AG04450 (cell line): ENCODE data around the gene DNAJC10. TPM values are rescaled to one million over a fixed set of nuclear protein-coding genes. Genes with fewer than 3 reads are reported as not detected.
"Not testable (repeated sequence)": the region's sequence is repeated elsewhere in the genome, so short reads cannot be mapped to it uniquely, and the experiment has no call there.

Experiments used
- CTCF ChIA-PET: fragments of 300-600, 350-600 bp; formaldehyde crosslinking; extraction: SDS; loops from one replicate; lab custom pipeline; 2022; ENCODE audit warnings: antibody characterized with exemption, inconsistent platforms; lab: Charles Lee
- POLR2A ChIA-PET: fragments of 350-600 bp; formaldehyde crosslinking; extraction: SDS; loops from one replicate; lab custom pipeline; 2021; ENCODE audit warnings: antibody characterized with exemption, inconsistent platforms; lab: Yijun Ruan, JAX
- DNase-seq: peaks from one replicate; pipeline ENCODE4 v3.0.0-alpha.2; 2011; ENCODE audit warnings: low read depth, low spot score
- H3K27ac ChIP-seq: one replicate; pipeline ENCODE4 v1.5.1; 2012; ENCODE audit warnings: low read depth, low read length, control low read depth
- H3K27me3 ChIP-seq: one replicate; pipeline ENCODE4 v1.6.0; 2012; ENCODE audit warnings: low read length; ENCODE audit not compliant: control insufficient read depth, insufficient read depth
- H3K4me3 ChIP-seq: 2 replicates; pipeline ENCODE4 v1.5.1; 2011; ENCODE audit warnings: mild to moderate bottlenecking, low read depth, low read length, control low read depth
- H3K9me3 ChIP-seq: 2 replicates; pipeline ENCODE4 v1.5.1; 2012; ENCODE audit warnings: low read length; ENCODE audit not compliant: control insufficient read depth, insufficient read depth
- CTCF ChIP-seq: IDR thresholded peaks from 2 replicates; pipeline ENCODE4 v1.5.1; 2011; ENCODE audit warnings: low read depth, low read length, control low read depth, inconsistent platforms
- polyA plus RNA-seq: library from polyadenylated mRNA; depleted of rRNA; stranded (reverse); fragments of >200 nt; gene quantifications from 2 replicates; pipeline ENCODE4 v1.2.3, GENCODE V29; 2011

Gene DNAJC10
- polyA plus RNA-seq, 1 experiment, result 121 TPM

GRCh38 chr2:182779323-182779722, 63.3 kb downstream of the DNAJC10 start:
- CTCF ChIA-PET, result interaction anchor here (1.2 to 2.1 kb wide), 3 partner anchors 12 to 201 kb away, joined by 3 to 10 read pairs (median 8); no protein-coding TSS in a partner anchor
- Histone ChIP-seq H3K4me3 (no peak overlapping the region), H3K9me3 (no peaks in the 10 kb centered on the region), H3K27ac (no peak overlapping the region), H3K27me3 (no peaks in the 10 kb centered on the region)
- DNase-seq, result no peak
- POLR2A ChIA-PET, result no interaction called here
- TF ChIP-seq CTCF, result no peak

DNA sequence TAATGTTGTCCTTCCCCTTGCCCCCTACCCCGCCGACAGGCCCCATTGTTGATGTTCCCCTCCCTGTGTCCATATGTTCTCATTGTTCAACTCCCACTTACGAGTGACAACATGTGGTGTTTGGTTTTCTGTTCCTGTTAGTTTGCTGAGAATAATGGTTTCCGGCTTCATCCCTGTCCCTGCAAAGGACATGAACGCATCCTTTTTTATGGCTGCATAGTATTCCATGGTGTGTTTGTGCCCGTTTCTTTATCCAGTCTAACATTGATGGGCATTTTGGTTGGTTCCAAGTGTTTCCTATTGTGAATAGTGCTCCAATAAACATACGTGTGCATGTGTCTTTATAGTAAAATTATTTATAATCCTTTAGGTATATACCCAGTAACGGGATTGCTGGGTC, 65.0 kb downstream of the DNAJC10 start:
- POLR2A ChIA-PET, H3K4me3 ChIP-seq, DNase-seq, H3K9me3 ChIP-seq, H3K27me3 ChIP-seq, H3K27ac ChIP-seq: not testable (repeated sequence)
- CTCF ChIA-PET, result interaction anchor here (1.2 to 6.7 kb wide), 2 partner anchors 10 to 199 kb away, joined by 5 to 99 read pairs; no protein-coding TSS in a partner anchor

- DNase-seq, H3K4me3 ChIP-seq, H3K27ac ChIP-seq, H3K27me3 ChIP-seq, H3K9me3 ChIP-seq: not testable (repeated sequence)
- ChIA-PET CTCF (interaction anchor here (0.9 to 6.7 kb wide), 2 partner anchors 63 to 197 kb away, joined by 3 to 99 read pairs; no protein-coding TSS in a partner anchor), POLR2A (interaction anchor here (0.6 kb wide), 1 partner anchor 288 kb away, joined by 3 read pairs; no protein-coding TSS in a partner anchor)
These were observed 66.6 kb downstream of the DNAJC10 start for GRCh38 chr2:182782686-182783085.

GRCh38 chr2:182784058-182784706, 68.1 kb downstream of the DNAJC10 start:
- ChIA-PET POLR2A (no interaction called here), CTCF (interaction anchor here (0.6 to 6.7 kb wide), 27 partner anchors 10 to 409 kb away, joined by 3 to 99 read pairs (median 4); no protein-coding TSS in a partner anchor)
- Histone ChIP-seq H3K27ac (no peak overlapping the region), H3K4me3 (no peak overlapping the region), H3K27me3 (no peaks in the 10 kb centered on the region), H3K9me3 (no peaks in the 10 kb centered on the region)
- TF ChIP-seq CTCF, result no peak
- DNase-seq, result no peak

GRCh38 chr2:182784777-182785176, 68.7 kb downstream of the DNAJC10 start:
- Histone ChIP-seq H3K4me3 (no peak overlapping the region), H3K27me3 (no peaks in the 10 kb centered on the region), H3K9me3 (no peaks in the 10 kb centered on the region), H3K27ac (no peak overlapping the region)
- DNase-seq, result no peak
- TF ChIP-seq CTCF, result peak; percentile 71
- ChIA-PET CTCF (interaction anchor here (0.6 to 6.7 kb wide), 32 partner anchors 9 to 408 kb away, joined by 3 to 99 read pairs (median 4); no protein-coding TSS in a partner anchor), POLR2A (interaction anchor here (0.5 to 0.6 kb wide), 2 partner anchors 63 to 1110 kb away, joined by 3 to 4 read pairs; no protein-coding TSS in a partner anchor)

DNA sequence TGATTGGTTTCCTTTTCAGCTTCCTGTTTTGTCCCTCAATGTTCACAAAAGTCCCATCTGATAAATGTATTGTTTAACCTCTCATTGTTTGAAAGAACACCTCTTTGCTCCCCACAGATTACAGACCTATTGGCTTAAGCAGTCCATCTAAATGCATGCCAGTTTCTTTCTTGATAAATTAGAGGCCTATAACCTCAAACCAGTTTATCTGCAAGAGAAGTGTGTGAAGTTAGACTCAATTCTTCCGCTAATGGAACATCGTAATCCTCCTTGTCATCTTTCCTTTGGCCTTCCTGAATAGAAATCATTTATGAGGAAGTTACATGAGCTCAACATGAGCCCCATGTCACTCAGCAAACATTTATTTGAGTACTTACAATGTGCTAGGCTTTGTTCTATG, 76.4 kb downstream of the DNAJC10 start:
- ChIA-PET POLR2A (no interaction called here), CTCF (no interaction called here)
- TF ChIP-seq CTCF, result no peak

More for the DNA sequence above, 76.4 kb downstream of the DNAJC10 start:
- DNase-seq, result no peak
- Histone ChIP-seq H3K9me3 (no peaks in the 10 kb centered on the region), H3K4me3 (no peak overlapping the region), H3K27me3 (no peaks in the 10 kb centered on the region), H3K27ac (no peak overlapping the region)
